Nephron (organoid): ENCODE measurements around the gene CCDC33.
A peak's percentile ranks its signal among the peaks of the same experiment; 100 is the strongest.

Experiments
- H3K27ac Mint-ChIP-seq, 3 experiments: 2 replicates each; pipeline ENCODE4 v1.8.0; 2020; ENCODE audit warnings: mixed read lengths in 3 of 3, mild to moderate bottlenecking in 2 of 3, moderate library complexity in 1 of 3
- H3K27me3 Mint-ChIP-seq: 2 replicates; pipeline ENCODE4 v1.8.0; 2021; ENCODE audit warnings: low read depth, mild to moderate bottlenecking, moderate library complexity, mixed read lengths
- H3K36me3 Mint-ChIP-seq: 2 replicates; pipeline ENCODE4 v1.8.0; 2020; ENCODE audit warnings: low read depth, mixed read lengths
- H3K4me1 Mint-ChIP-seq: 2 replicates; pipeline ENCODE4 v1.8.0; 2020; ENCODE audit warnings: mixed read lengths
- H3K4me3 Mint-ChIP-seq, 3 experiments: 2 replicates each; pipeline ENCODE4 v1.8.0; 2020; ENCODE audit warnings: mild to moderate bottlenecking in 3 of 3, mixed read lengths in 3 of 3, moderate library complexity in 2 of 3
- H3K9me3 Mint-ChIP-seq: 2 replicates; pipeline ENCODE4 v1.8.0; 2020; ENCODE audit warnings: mixed read lengths
- CTCF ChIP-seq, 3 experiments: fragments of 200-600 bp; sonication (generic); IDR thresholded peaks; one replicate each; pipeline ENCODE4 v1.5.0; 2021; ENCODE audit warnings: antibody characterized with exemption in 3 of 3; ENCODE audit not compliant: unreplicated experiment in 3 of 3

The CCDC33 gene

GRCh38 chr15:74369084-74369745 is 133.1 kb downstream of the CCDC33 start:
- Mint-ChIP-seq H3K4me3 (no peak overlapping the region), H3K36me3 (no peaks in the 10 kb centered on the region), H3K27ac (no peak overlapping the region), H3K4me1 (no peaks in the 10 kb centered on the region), H3K9me3 (no peaks in the 10 kb centered on the region), H3K27me3 (peaks cover 42% of the 10 kb centered on the region)
- TF ChIP-seq CTCF (IDR thresholded peaks at IDR 0.05; ENCODE audit: unreplicated experiment in 3 of 3): no peak

DNA sequence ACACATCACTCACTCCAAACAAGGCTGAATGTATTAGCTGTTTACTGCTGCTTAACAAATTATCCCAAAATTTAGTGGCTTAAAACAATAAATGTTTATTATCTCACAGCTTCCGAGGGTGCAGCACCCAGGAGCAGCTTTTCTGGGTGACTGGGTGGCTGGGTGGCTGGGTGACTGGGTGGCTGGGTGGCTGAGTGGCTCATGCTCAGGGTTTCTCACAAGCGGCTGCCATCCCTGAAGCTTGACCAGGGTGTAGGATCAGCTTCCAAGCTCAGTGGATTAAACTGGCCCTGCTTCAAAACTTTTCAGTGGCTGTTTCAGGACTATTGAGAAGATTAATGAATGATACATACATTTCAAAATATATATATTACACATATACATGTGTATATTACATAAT is 133.6 kb downstream of the CCDC33 start:
- no peaks in the 10 kb centered on the region for H3K9me3 Mint-ChIP-seq
- H3K4me3 Mint-ChIP-seq: no peak overlapping the region
- H3K27ac Mint-ChIP-seq: no peak overlapping the region
- H3K4me1 Mint-ChIP-seq: no peaks in the 10 kb centered on the region
- H3K27me3 Mint-ChIP-seq: peaks cover 36% of the 10 kb centered on the region
- H3K36me3 Mint-ChIP-seq: no peaks in the 10 kb centered on the region
- TF ChIP-seq CTCF (IDR thresholded peaks at IDR 0.05; ENCODE audit: unreplicated experiment in 3 of 3): no peak

DNA sequence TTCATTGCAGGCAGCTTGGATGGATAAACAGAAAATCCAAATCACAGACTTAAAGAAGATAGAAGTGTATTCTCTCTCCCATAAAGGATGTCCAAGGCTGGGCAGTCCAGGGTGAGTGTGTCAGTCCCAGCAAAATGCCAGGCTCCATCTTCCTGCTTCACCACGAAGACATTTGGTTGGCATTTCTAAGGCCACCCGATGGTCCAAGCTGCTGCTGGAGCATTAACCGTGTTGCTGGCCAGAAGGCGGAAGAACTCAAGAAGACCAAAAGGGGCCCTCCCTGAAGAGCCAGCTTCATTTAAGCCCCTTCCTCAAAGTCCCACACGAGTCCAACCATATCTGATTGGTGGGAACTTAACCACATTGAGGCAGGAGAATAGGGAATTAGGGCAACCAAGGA is 134.3 kb downstream of the CCDC33 start:
- Mint-ChIP-seq H3K4me3 (no peak overlapping the region), H3K9me3 (no peaks in the 10 kb centered on the region), H3K36me3 (no peaks in the 10 kb centered on the region), H3K27me3 (peaks cover 34% of the 10 kb centered on the region), H3K4me1 (peaks cover 6% of the 10 kb centered on the region), H3K27ac (no peak overlapping the region)
- no peak for TF ChIP-seq CTCF (IDR thresholded peaks at IDR 0.05; ENCODE audit: unreplicated experiment in 3 of 3)

- Mint-ChIP-seq H3K9me3 (no peaks in the 10 kb centered on the region), H3K36me3 (no peaks in the 10 kb centered on the region), H3K27ac (peak overlapping the region in 1 of 3 experiments; percentile 60), H3K4me1 (peaks cover 6% of the 10 kb centered on the region), H3K4me3 (peak overlapping the region; percentile 82 to 84 (median 82)), H3K27me3 (peaks cover 25% of the 10 kb centered on the region)
- TF ChIP-seq CTCF (IDR thresholded peaks at IDR 0.05; ENCODE audit: unreplicated experiment in 3 of 3): no peak
Observed at GRCh38 chr15:74373056-74373650, 137.0 kb downstream of the CCDC33 start.

DNA sequence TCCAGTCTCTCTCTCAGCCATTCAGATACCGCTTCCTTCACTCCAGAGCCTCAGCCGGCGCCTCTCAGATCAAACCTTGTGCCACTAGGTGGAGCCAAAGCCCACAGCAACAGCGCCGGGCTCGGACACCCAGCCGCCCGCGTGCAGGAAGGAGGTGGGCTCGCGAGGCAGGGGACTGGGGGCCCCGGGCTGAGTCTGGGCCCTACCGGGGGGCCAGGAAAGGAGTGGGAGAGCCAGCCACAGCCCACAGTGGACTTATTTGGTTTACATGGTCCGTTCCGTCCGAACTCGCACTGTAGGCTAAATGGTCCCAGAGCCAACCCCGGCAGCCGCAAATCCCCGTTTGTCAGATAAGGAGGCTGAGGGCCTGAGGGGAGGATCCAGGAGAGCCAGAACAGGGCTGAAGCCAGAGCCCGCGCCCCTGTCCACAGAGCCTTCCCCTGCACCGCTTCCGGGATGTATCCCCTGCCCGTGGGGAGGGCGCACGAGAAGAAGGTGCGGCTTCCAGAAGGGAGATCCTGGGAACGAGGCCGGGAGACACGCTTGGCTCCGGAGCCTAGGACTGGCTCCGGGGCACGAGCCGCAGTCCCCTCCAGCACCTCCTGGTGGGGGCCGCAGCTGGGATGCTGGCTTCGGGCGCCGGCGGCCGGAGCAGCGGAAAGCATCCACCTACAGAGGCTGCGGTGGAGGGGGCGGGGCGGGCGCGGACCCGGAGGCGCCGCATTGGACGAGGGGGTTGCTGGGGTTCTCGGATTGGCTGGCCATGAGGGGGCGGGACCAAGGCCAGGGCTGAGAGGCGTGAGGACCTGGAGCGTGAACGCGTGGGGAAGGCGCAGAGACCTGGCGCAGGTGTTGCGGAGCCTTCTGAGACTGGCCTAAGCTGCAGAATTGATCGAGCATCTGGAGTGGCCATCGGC is 137.9 kb downstream of the CCDC33 start:
- no peaks in the 10 kb centered on the region for H3K36me3 Mint-ChIP-seq
- H3K4me3 Mint-ChIP-seq: peak overlapping the region; percentile 82 to 84 (median 82)
- no peaks in the 10 kb centered on the region for H3K9me3 Mint-ChIP-seq
- H3K4me1 Mint-ChIP-seq: peaks cover 6% of the 10 kb centered on the region
- H3K27me3 Mint-ChIP-seq: peaks cover 25% of the 10 kb centered on the region
- peak; percentile 87 to 94 (median 90) for TF ChIP-seq CTCF (IDR thresholded peaks at IDR 0.05; ENCODE audit: unreplicated experiment in 3 of 3)
- peak overlapping the region in 1 of 3 experiments; percentile 60 for H3K27ac Mint-ChIP-seq
